ENCODE results near the gene SLC4A8.

SLC4A8 gene

DNA sequence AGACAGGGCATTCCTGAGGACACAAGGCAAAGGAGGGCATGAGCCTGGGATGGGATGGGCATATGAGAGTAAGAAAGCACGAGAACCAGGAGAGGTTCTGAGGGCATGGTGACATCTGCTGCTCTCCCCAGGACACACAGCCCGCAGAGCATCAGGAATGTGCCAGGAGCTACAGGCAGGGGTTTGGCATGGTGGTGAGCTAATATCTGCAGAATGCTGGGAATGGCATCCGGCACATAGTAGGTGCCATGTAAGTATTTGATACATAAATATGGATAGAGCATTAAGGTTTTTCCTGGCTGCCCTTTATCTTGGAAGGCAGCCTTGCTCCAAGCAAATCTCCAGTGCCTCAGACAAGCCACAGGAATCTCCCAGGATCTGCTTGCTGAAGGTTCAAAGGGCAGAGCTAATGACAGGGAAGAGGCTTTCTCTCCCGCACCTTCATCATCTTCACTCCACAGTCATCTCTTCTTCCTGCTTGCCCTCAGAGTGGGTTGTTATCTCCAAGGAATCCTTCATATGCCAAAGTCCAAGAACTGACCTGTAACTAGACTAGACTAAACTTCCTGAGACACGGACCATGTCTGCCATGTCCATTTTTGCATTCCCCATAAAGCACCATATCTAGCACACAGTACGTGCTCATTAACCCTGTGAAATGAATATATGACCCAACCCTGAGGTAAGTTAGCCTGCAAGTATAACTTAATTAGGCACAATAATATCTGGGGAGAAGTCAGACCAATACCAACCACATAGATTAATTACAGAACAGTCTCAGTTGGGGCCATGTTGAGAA lies 104.4 kb downstream of the SLC4A8 start:
- DNase-seq: no peak

- no peak for DNase-seq
Observed at GRCh38 chr12:51529651-51529970, 105.0 kb downstream of the SLC4A8 start.

DNA sequence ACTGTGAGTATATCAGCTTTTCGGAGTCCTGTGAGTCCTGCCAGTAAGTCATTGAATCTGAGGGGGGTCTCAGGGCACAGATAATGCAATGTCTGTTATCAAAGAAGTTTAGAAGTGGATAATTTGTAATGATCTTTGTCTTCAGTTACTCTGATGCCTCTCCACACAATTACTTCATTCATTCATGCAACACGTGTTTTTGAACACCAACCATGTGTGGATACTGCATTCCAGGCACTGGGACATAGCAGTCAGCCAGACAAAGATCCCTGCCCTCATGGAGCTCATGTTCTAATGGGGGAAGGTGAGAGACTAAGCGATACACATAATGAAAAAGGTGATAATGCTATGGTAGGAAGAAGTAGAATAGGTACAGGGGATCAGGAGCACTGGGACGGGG lies 105.6 kb downstream of the SLC4A8 start:
- DNase-seq: no peak

GRCh38 chr12:51531284-51531977 lies 106.8 kb downstream of the SLC4A8 start:
- DNase-seq: no peak

DNA sequence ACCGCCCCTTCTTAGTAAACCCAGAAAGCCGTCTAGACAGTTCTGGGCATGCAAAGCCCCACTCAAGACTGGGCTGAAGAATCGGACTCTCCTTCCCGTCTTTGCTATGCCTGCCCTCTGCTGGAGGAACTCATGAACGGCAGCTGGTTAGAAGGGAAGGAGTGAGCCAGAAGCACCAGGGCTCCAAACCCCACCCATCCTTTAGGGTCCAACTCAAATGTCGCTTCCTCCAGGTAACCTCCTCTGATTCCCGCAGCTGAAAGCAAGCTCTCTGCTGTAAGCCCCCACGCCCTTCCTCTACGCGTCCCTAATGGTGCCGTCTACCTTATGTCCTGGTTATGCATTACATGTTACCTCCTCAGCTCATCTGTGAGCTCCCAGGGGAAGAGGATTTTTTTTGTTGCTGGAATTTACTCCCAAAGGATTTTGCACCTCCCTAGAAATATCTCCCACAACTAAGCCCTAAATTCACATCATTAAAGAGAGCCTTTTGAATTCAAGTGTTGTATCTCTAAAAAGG lies 107.4 kb downstream of the SLC4A8 start:
- DNase-seq: peak; percentile 61

DNA sequence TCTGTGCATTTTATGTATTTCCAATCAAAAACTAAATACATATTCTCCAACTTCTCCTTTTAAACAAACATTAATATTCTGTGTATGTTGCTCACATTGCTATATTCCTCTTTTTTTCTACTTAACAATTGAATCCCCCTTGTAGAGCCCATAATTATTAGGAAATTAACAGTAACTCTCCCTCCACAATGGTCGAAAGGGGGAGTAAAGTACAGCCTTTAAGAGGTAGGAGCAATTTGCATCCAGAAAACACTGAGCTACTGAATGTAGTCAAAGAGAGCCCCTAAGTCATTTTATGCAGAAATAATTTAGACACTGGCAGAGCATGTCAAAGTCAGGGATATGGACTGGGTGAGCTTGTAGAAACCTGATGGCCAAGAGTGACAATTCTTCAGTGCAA lies 109.2 kb downstream of the SLC4A8 start:
- no peak for DNase-seq

DNA sequence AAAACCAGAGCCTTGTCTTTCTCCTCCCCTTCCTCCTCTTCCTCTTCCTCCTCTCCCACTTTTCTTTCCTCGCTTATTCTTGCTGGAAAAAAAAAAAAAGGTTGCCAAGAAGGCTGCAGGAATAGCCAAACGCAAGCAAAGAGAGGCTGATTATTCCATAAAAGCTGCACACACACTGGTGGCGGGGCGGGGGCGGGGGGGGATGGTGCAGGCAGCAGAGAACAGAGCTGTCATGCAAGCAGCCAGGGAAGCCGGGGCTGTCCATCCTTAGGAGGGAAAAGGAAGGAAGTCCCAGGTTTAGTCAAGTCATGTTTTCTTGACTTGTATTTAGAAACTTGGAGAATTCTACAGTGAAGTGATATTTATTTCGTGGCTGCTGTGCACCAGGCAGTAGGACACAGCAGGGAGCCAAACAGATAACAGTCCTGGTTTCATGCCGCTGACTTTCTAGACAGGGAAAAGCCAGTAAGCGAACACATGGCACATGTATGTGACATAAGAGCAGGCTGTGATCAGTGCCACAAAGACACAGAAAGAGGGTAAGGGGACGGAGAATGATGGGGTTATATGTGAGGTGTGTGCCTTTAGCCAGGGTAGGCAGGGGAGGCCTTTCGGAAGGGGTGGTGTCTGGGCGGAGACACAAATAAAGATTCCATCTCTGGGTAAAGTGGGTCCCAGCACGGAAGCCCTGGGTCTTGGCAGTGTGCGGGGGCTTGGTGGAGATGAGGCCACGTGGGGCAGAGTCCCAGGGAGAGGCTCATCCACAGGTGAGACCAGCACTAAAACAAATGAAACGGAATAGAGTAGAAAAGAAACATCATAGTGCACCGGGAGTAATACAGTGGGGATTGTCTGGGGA lies 109.8 kb downstream of the SLC4A8 start:
- no peak for DNase-seq

DNA sequence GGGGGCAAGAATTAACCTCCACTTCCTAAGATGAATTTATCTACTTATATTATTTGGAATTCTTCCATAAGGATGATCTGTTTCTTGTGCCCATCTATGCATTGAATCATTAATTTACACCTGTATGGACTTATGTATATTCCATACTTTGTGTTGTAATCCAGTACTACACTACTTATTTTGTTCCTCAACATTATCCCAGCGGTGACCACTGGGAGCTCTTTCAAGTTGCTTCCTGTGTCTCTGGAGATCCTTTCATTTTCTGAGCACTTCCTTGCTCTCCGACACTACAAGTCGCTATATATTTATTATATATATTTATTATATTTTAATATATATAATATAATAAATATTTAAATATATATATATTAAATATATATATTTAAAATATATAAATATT lies 111.5 kb downstream of the SLC4A8 start:
- no peak for DNase-seq

- no peak for DNase-seq
Observed at GRCh38 chr12:51538149-51538548, 113.5 kb downstream of the SLC4A8 start.

DNA sequence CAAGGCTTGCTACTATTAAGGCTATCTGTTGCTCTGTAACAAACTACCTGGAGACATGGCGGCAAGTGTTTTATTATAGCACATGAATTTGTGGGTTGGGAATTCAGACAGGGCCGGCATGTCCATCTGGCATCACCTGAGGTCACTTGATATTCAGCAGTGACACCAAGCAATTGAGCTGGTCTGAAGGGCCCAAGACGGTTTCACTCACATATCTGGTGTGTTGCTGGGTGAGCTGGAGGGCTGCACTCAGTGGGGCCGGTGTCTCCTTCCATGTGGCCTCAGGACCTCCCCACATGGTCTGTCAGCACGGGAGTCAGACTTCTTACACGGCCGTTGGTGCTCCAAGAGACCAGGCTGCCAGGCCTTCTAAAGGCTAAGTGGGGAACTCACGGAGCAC lies 114.0 kb downstream of the SLC4A8 start:
- no peak for DNase-seq

- DNase-seq: no peak
Observed at GRCh38 chr12:51540996-51541395, 116.4 kb downstream of the SLC4A8 start.

GRCh38 chr12:51546097-51546496 lies 121.5 kb downstream of the SLC4A8 start:
- no peak for DNase-seq

DNA sequence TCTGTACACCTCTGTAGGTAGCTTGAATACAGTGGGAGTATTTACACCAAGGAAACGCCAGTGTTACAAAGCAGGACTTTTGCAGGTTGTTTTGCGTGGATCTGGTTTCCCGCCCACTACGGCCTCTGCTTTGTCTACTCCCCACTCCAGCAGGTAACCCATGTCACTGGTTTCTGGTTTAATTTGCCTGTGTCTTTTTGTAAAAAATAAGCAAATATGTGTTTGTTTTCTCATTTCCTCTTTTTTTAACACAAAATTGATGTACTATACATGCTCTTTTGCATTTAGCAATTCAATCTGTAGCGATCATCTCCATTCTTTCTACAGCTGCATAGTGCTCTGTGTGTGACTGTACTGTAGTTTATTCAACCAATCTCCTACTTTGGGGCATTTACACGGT lies 123.0 kb downstream of the SLC4A8 start:
- DNase-seq: no peak

DNA sequence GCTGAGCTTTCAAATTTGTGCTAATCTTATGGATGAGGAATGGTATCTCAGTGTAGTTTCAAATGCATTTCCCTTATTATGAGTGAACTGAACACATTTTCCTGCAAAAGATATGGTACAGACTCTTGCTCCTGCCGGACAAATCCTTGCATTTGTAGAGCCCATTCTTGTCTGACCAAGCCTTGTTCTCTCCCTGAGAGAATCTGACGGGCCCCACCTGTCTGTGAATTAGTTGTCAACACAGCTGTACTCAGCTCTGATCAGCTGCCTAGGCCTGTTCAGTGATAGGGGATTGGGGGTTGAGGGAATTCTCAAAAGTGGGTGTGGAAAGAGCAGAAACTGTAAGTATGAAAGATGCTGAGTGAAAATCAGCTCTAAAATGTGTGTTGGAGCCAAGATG lies 123.6 kb downstream of the SLC4A8 start:
- no peak for DNase-seq

GRCh38 chr12:51549637-51550036 lies 125.0 kb downstream of the SLC4A8 start:
- no peak for DNase-seq
